HCT116 (cell line): Measurements from ENCODE around the gene IGFBP4.

Source experiments
- CEBPB ChIP-seq: IDR thresholded peaks from 2 replicates; pipeline ENCODE4 v1.6.1; 2012; ENCODE audit warnings: low read depth
- ELF1 ChIP-seq: IDR thresholded peaks from 2 replicates; pipeline ENCODE4 v1.6.1; 2012; ENCODE audit warnings: low read depth, borderline replicate concordance
- EZH2 ChIP-seq: fragments of 200-600 bp; sonication (generic); IDR thresholded peaks from 2 replicates; pipeline ENCODE4 v1.6.1; 2017; ENCODE audit warnings: antibody characterized with exemption, mixed run types
- EZH2phosphoT487 ChIP-seq: fragments of 200-600 bp; IDR thresholded peaks from 2 replicates; pipeline ENCODE4 v1.6.1; 2018; ENCODE audit warnings: antibody characterized with exemption, borderline replicate concordance
- FOSL1 ChIP-seq: IDR thresholded peaks from 2 replicates; pipeline ENCODE4 v1.6.1; 2012; ENCODE audit warnings: low read depth
- POLR2A ChIP-seq: IDR thresholded peaks from 2 replicates; pipeline ENCODE4 v1.7.0; 2011; ENCODE audit warnings: borderline replicate concordance; ENCODE audit not compliant: insufficient read depth, insufficient read length; ENCODE audit errors: extremely low read depth
- POLR2AphosphoS5 ChIP-seq: IDR thresholded peaks from 2 replicates; pipeline ENCODE4 v1.6.1; 2011; ENCODE audit warnings: mild to moderate bottlenecking, low read depth, low read length, moderate library complexity
- RAD21 ChIP-seq: IDR thresholded peaks from 2 replicates; pipeline ENCODE4 v1.6.1; 2012; ENCODE audit warnings: low read depth, mild to moderate bottlenecking
- SIN3A ChIP-seq: IDR thresholded peaks from 2 replicates; pipeline ENCODE4 v1.6.1; 2012; ENCODE audit warnings: low read depth
- TCF7L2 ChIP-seq: IDR thresholded peaks from 2 replicates; pipeline ENCODE4 v1.7.0; 2011; ENCODE audit warnings: borderline replicate concordance, inconsistent platforms; ENCODE audit not compliant: insufficient read depth, insufficient read length; ENCODE audit errors: extremely low read depth
- YY1 ChIP-seq: IDR thresholded peaks from 2 replicates; pipeline ENCODE4 v1.6.1; 2011; ENCODE audit warnings: low read length, low read depth, moderate library complexity, mild to moderate bottlenecking; ENCODE audit not compliant: insufficient replicate concordance; ENCODE audit errors: extremely low read depth
- TF ChIP-seq, protein P1 (sequence below), 3 experiments: fragments of 200-600 bp in 1 of 3; sonication (generic) in 1 of 3; IDR thresholded peaks in 2 of 3; conservative IDR thresholded peaks in 1 of 3; 2 replicates each; pipeline ENCODE4 v1.5.1; 2012 to 2017; ENCODE audit warnings: low read depth in 2 of 3, low read length in 2 of 3, antibody characterized with exemption in 1 of 3, borderline replicate concordance in 1 of 3, control low read depth in 1 of 3, mild to moderate bottlenecking in 1 of 3, mixed read lengths in 1 of 3, mixed run types in 1 of 3, moderate library complexity in 1 of 3; ENCODE audit not compliant: insufficient read depth in 1 of 3
- TF ChIP-seq, protein P2 (sequence below): IDR thresholded peaks from 2 replicates; pipeline ENCODE4 v1.6.1; 2012; ENCODE audit warnings: low read depth

DNA sequence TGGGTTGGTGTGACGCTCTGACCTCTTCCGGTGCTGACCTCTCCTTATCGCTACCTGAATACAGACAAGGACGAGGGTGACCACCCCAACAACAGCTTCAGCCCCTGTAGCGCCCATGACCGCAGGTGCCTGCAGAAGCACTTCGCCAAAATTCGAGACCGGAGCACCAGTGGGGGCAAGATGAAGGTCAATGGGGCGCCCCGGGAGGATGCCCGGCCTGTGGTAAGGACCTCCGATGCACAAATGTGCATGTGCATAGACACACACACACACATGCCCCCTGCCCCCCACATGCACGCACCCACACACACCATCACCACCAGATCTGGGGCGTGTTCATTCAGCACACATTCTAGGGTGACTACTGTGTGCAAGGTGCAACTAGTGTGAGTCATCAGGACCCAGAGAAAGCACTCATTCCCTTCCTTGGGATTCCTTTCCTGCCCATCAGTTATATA lies 9.7 kb downstream of the IGFBP4 start:
- TF ChIP-seq EZH2 (no peak), CEBPB (no peak), EZH2phosphoT487 (no peak), YY1 (no peak), POLR2A (no peak), FOSL1 (no peak), RAD21 (no peak), SIN3A (no peak), TCF7L2 (no peak), POLR2AphosphoS5 (no peak), ELF1 (no peak)
- TF ChIP-seq, protein P1, sequence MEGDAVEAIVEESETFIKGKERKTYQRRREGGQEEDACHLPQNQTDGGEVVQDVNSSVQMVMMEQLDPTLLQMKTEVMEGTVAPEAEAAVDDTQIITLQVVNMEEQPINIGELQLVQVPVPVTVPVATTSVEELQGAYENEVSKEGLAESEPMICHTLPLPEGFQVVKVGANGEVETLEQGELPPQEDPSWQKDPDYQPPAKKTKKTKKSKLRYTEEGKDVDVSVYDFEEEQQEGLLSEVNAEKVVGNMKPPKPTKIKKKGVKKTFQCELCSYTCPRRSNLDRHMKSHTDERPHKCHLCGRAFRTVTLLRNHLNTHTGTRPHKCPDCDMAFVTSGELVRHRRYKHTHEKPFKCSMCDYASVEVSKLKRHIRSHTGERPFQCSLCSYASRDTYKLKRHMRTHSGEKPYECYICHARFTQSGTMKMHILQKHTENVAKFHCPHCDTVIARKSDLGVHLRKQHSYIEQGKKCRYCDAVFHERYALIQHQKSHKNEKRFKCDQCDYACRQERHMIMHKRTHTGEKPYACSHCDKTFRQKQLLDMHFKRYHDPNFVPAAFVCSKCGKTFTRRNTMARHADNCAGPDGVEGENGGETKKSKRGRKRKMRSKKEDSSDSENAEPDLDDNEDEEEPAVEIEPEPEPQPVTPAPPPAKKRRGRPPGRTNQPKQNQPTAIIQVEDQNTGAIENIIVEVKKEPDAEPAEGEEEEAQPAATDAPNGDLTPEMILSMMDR (IDR thresholded peaks at IDR 0.05 in 2 of 3, conservative IDR thresholded peaks at IDR 0.05 in 1 of 3; ENCODE audit: borderline replicate concordance in 1 of 3, insufficient read depth in 1 of 3, low read depth in 2 of 3, low read length in 2 of 3): no peak
- TF ChIP-seq, protein P2, sequence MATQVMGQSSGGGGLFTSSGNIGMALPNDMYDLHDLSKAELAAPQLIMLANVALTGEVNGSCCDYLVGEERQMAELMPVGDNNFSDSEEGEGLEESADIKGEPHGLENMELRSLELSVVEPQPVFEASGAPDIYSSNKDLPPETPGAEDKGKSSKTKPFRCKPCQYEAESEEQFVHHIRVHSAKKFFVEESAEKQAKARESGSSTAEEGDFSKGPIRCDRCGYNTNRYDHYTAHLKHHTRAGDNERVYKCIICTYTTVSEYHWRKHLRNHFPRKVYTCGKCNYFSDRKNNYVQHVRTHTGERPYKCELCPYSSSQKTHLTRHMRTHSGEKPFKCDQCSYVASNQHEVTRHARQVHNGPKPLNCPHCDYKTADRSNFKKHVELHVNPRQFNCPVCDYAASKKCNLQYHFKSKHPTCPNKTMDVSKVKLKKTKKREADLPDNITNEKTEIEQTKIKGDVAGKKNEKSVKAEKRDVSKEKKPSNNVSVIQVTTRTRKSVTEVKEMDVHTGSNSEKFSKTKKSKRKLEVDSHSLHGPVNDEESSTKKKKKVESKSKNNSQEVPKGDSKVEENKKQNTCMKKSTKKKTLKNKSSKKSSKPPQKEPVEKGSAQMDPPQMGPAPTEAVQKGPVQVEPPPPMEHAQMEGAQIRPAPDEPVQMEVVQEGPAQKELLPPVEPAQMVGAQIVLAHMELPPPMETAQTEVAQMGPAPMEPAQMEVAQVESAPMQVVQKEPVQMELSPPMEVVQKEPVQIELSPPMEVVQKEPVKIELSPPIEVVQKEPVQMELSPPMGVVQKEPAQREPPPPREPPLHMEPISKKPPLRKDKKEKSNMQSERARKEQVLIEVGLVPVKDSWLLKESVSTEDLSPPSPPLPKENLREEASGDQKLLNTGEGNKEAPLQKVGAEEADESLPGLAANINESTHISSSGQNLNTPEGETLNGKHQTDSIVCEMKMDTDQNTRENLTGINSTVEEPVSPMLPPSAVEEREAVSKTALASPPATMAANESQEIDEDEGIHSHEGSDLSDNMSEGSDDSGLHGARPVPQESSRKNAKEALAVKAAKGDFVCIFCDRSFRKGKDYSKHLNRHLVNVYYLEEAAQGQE: no peak
